Measurements from ENCODE around the gene WDR45B.

The WDR45B gene

DNA sequence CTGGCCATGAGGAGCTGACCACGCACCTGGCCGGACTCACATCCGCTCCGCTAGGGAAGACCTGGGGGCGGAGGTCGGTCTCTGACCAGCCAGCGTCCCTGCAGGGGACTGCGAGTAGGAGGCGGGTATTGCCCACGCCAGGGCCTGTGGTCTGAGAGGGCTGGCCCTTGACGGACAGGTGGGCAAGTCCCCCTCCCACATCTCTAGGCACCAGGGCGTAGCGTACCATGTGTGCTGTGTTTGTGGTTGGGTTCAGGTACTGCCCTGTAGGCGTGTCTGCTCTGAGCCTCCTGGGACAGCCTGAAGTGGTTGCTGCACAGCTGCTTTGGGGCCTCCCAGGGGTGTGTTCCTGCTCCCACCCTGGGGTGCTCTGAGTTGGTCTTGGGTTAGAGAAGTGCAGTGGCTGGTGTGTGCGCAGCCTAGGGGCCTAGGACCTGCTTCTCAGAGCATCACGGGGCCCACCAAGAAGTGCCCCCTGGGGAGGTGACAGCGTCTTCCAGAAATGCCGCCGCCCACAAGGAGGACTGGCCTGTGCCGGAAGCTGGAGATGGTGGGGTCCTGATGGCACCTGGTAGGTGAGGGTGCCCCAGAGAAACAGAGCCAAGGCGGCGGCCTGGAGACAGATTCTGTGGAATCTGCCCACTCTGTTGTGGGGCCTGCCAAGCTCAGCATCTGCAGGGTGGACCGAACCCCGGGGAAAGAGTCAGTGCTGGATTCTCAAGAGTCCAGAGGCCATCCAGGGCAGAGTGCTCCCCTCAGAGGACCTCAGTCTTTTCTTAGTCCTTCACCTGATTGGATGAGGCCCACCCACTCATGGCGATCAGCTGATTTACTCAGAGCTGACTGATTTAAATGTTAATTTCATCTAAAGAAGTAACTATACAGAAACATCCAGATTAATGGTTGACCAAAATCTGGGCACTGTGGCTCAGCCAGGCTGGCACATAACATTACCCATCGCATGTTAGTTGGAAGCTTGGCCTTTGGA, 48.3 kb downstream of the WDR45B start:
- peaks cover 47% of the 10 kb centered on the region for H3K36me3 Mint-ChIP-seq
- H3K4me1 Mint-ChIP-seq: peaks cover 13% of the 10 kb centered on the region

DNA sequence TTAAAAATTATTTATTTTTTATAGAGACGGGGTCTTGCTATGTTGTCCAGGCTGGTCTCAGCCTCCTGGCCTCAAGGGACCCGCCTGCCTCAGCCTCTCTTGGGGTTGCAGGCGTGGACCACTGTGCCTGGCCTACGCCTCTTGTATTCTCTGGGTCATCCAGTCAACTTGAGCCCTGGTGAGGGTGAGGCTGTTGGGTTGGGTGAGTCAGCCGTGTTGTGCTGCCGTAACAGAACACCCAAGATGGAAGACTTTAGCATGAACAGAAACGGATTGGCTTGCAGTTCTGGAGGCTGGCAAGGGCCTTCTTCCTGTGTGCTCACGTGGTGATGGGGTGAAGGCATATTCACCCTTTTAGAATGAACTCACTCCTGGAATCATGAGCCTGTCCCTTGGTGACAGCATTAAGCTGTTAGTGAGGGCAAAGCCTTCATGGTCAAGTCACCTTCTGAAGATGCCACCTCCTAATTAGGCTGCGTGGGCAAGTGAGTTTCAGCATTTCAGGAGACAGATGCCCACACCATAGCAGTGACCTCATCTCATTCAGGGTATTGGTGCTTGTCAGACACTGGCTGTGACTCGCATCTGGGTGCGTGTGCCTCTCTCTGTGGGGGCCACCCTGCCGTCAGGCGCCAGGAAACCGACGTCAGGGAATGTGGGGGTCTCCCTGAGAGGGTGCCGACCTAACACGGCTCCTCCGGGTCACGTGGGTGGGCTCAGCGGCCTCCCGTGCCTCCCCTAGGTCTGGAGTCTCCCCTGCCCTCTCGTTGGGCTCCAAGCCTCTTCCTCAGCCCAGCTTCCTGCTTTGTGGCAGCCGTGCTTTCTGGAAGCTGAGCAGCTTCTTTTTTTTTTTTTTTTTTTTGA, 49.8 kb downstream of the WDR45B start:
- Mint-ChIP-seq H3K4me3 (no peak overlapping the region), H3K9me3 (no peaks in the 10 kb centered on the region), H3K27me3 (no peaks in the 10 kb centered on the region), H3K4me1 (peaks cover 17% of the 10 kb centered on the region), H3K27ac (no peak overlapping the region), H3K36me3 (peaks cover 46% of the 10 kb centered on the region)
- CTCF ChIA-PET: no interaction called here
- DNase-seq: no peak

More for the DNA sequence above, 48.3 kb downstream of the WDR45B start:
- H3K27ac Mint-ChIP-seq: no peak overlapping the region
- H3K27me3 Mint-ChIP-seq: no peaks in the 10 kb centered on the region
- no peak for DNase-seq
- no peaks in the 10 kb centered on the region for H3K9me3 Mint-ChIP-seq
- no peak overlapping the region for H3K4me3 Mint-ChIP-seq
- CTCF ChIA-PET: no interaction called here

DNA sequence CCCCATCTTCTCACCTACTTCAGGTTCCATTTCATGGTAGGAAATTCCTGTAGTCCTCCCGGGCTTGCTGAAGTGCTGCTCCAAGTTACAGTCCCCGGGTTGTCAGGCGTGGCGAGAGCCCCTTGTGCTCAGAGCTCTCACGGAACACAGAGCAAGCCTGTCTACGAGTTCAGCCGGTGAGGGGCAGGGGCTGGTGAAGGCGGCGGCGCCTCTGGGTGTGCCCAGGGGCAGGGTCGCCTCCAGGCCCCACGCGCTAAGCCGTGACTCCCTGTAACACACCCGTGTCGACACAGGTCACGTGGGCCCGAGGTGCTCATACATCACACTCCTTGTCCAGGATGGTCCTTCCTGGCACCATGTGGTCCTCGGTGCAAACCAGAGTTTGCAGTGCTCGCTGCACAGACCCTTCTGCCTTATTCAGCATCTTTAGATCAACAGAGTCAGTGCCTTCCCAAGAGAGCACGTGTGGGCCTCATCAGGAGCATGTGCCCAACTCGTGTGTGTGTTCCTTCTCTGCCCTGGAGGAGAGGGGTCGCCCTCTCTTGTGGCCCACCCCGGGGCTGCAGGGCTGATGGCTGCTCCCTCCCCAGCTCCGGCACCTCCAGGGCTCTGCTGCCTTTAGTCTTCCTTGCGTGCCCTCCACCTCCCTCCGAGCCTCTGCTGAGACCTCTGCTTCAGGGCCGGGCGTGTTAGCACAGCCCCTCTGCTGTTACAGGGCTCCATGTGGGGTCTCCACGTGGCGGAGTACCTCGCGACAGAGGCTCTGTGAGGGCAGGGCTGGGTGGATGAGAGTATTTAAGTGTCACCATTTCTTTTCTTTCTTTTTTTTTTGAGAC, 51.2 kb downstream of the WDR45B start:
- peak overlapping the region; percentile 11 for H3K27ac Mint-ChIP-seq
- H3K27me3 Mint-ChIP-seq: no peaks in the 10 kb centered on the region
- no peaks in the 10 kb centered on the region for H3K9me3 Mint-ChIP-seq
- CTCF ChIA-PET: no interaction called here
- no peak overlapping the region for H3K4me3 Mint-ChIP-seq
- peaks cover 37% of the 10 kb centered on the region for H3K36me3 Mint-ChIP-seq
- DNase-seq: no peak
- peaks cover 28% of the 10 kb centered on the region for H3K4me1 Mint-ChIP-seq

DNA sequence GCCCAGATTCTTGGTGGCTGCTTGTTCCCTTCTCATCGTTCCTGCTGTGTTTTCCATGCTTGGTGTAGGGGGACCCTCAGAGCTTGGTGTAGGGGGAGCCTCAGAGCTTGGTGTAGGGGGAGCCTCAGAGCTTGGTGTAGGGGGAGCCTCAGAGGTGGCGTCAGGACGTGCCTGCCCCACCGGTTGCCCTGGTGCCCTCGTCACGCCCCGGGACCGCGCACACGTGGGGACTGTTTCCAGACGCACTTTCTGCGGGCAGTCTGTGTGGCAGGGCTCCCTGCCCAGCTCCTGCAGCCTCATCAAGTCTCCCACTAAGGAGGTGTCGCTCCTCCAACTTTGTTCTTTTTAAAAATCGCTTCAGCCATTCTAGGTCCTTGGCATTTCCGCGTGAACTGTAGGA, 51.9 kb downstream of the WDR45B start:
- H3K27me3 Mint-ChIP-seq: no peaks in the 10 kb centered on the region

DNA sequence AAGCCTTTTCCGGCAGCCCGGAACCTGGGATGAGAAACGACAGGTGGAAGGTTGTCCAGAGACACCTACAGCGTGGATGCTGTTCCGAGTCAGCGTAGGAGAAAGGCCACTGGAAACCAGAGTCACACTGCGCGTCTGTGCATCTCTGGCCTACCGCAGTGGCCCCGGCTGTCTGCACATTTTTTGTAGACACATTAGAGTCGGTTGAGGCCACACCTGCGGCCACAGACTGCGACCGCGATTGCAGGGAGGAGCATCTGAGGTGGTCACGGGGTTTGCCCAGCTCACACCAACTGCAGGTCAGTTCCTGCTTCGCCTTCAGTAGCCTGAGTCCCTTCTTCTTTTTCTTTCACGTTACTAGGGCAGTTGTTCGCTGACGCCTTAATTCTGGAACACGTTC, 52.4 kb downstream of the WDR45B start:
- DNase-seq: no peak
- Mint-ChIP-seq H3K4me1 (peaks cover 34% of the 10 kb centered on the region), H3K27me3 (no peaks in the 10 kb centered on the region), H3K36me3 (peaks cover 28% of the 10 kb centered on the region), H3K9me3 (no peaks in the 10 kb centered on the region), H3K4me3 (no peak overlapping the region), H3K27ac (no peak overlapping the region)
- CTCF ChIA-PET: no interaction called here

More for the DNA sequence above, 51.9 kb downstream of the WDR45B start:
- Mint-ChIP-seq H3K4me3 (no peak overlapping the region), H3K27ac (no peak overlapping the region), H3K4me1 (peaks cover 34% of the 10 kb centered on the region), H3K36me3 (peaks cover 32% of the 10 kb centered on the region), H3K9me3 (no peaks in the 10 kb centered on the region)
- DNase-seq: no peak
- CTCF ChIA-PET: no interaction called here

DNA sequence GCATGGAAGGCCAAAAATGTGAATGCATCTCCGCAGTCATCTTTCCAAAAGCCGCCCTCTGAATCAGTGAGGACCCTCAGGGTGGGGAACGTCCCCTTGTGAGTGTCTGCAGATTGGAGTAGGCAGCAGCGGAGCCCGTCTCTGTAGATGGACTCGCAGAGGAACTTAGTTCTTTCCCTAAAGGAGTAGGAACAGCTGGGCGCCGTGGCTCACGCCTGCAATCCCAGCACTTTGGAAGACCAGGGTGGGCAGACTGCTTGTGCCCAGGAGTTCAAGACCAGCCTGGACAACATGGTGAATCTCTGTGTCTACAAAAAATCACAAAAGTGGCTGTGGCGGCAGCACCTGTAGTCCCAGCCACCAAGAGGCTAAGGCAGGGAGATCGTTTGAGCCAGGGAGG, 53.7 kb downstream of the WDR45B start:
- Mint-ChIP-seq H3K4me1 (peaks cover 34% of the 10 kb centered on the region), H3K9me3 (no peaks in the 10 kb centered on the region), H3K36me3 (peaks cover 27% of the 10 kb centered on the region), H3K27me3 (no peaks in the 10 kb centered on the region), H3K27ac (peak overlapping the region; percentile 83), H3K4me3 (peak overlapping the region; percentile 44)
- CTCF ChIA-PET: no interaction called here
- DNase-seq: no peak

DNA sequence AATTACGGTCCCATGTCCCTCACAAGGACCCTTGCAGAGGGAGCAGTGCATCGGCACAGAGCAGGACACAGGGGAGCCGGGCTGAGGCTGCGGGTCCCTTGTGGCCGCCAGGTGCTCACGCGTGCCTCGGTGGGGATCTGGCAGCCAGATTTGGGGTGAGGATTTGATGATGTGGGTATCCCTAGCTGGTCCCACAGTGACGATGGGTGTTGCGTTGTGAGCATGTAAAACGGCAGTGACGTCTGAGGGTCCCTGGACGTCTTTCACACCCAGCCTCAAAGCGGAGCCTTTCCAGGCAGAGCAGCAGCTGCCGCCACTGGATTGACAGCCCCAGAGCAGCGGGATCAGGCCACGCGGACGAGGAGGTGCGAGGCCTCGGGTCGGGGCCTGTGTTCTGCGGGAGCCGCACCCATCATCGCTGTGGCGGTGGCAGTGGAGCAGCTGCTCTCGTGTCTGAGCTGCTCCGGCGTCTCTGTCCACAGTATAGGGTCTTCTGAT, 54.6 kb downstream of the WDR45B start:
- peaks cover 24% of the 10 kb centered on the region for H3K36me3 Mint-ChIP-seq

DNA sequence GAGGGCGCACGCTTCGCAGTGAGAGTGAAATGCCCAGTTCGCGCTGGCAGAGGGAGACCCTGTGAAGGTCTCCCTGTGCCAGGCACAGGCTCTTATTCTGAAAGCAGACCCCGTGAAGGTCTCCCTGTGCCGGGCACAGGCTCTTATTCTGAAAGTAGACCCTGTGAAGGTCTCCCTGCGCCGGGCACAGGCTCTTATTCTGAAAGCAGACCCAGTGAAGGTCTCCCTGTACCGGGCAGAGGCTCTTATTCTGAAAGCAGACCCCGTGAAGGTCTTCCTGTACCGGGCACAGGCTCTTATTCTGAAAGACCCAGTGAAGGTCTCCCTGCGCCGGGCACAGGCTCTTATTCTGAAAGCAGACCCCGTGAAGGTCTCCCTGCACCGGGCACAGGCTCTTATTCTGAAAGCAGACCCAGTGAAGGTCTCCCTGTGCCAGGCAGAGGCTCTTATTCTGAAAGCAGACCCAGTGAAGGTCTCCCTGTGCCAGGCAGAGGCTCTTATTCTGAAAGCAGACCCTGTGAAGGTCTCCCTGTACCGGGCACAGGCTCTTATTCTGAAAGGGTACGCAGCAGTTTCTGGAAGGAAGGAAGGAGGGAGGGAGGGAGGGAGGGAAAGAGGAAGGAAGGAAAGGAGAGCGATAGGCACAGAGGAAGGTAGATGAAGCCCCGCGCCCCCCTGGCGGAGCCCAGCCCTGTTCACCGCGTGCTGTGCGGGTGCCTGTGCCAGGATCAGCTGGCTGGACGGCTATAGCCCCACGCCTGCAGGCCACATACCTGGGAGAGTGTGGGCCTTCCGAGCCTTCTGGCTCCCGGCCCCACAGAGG, 55.3 kb downstream of the WDR45B start:
- DNase-seq: peak; percentile 73
- Mint-ChIP-seq H3K36me3 (peaks cover 27% of the 10 kb centered on the region), H3K27me3 (no peaks in the 10 kb centered on the region), H3K9me3 (no peaks in the 10 kb centered on the region), H3K27ac (peak overlapping the region; percentile 92), H3K4me1 (peaks cover 34% of the 10 kb centered on the region), H3K4me3 (peak overlapping the region; percentile 63)
- CTCF ChIA-PET: no interaction called here

More for the DNA sequence above, 54.6 kb downstream of the WDR45B start:
- DNase-seq: no peak
- Mint-ChIP-seq H3K4me1 (peaks cover 34% of the 10 kb centered on the region), H3K4me3 (peak overlapping the region; percentile 63), H3K27me3 (no peaks in the 10 kb centered on the region), H3K27ac (peak overlapping the region; percentile 92), H3K9me3 (no peaks in the 10 kb centered on the region)
- CTCF ChIA-PET: no interaction called here

DNA sequence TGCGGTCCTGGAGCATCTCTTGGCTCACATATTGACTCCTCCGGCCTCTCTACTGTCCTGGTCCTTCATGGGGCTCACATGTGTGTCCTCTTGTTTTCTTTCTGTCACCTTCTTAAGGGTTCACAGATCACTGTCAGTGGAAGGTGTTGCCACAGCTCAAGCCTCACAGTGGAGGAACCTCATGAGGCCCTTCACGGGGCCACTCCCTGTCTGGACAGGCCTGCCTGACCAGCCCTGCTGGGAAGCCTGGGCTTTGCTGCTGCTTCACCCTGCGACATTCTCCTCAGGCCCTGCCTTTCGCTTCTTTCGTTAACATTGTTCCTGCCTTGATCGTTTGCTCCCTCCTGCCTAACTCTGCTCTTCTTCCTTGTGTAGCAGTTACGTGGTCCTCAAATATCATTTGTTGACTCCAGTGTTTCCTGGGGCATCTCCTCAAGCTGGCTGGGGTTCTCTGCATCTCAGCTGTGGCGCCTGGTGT, 55.9 kb downstream of the WDR45B start:
- CTCF ChIA-PET: no interaction called here
- no peak overlapping the region for H3K4me3 Mint-ChIP-seq
- H3K27me3 Mint-ChIP-seq: no peaks in the 10 kb centered on the region

DNA sequence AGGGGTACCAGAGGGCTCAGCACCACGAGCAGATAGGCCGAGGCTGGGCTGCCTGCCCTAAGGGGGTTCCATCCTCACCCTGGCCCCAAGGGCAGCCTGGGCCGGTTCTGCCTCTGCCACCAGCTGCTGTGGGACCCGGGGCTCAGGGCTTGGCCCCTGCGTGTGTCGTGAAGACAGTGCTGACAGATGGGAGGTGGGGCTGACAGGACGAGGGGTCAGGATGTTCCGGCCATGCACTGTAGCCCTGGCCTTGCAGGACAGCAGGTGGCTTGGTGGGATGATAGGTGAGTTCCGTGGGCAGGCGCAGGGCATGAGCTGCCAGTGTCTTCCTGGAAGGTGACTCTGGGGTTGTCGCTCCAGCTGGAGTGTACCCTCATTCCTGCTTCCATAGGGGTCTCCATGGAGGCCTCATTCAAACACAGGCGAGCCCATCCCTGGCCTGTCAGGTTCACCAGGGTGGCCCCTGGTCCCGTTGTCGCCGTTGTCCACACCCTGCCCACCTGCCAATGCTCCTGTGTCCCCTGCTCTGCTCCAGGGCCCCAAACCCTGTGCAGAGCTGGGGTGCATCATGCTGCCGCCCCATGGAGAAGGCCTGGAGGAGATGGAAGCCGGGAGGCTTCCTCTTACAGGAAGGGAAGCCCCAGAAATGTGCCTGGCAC, 57.2 kb downstream of the WDR45B start:
- H3K27ac Mint-ChIP-seq: peak overlapping the region; percentile 92
- CTCF ChIA-PET: no interaction called here
- H3K4me3 Mint-ChIP-seq: no peak overlapping the region
- no peaks in the 10 kb centered on the region for H3K27me3 Mint-ChIP-seq
- H3K4me1 Mint-ChIP-seq: peaks cover 37% of the 10 kb centered on the region
- no peaks in the 10 kb centered on the region for H3K9me3 Mint-ChIP-seq
- DNase-seq: no peak
- H3K36me3 Mint-ChIP-seq: peaks cover 27% of the 10 kb centered on the region

More for the DNA sequence above, 55.9 kb downstream of the WDR45B start:
- peaks cover 26% of the 10 kb centered on the region for H3K36me3 Mint-ChIP-seq
- peak overlapping the region; percentile 92 for H3K27ac Mint-ChIP-seq
- peaks cover 34% of the 10 kb centered on the region for H3K4me1 Mint-ChIP-seq
- no peak for DNase-seq
- H3K9me3 Mint-ChIP-seq: no peaks in the 10 kb centered on the region

DNA sequence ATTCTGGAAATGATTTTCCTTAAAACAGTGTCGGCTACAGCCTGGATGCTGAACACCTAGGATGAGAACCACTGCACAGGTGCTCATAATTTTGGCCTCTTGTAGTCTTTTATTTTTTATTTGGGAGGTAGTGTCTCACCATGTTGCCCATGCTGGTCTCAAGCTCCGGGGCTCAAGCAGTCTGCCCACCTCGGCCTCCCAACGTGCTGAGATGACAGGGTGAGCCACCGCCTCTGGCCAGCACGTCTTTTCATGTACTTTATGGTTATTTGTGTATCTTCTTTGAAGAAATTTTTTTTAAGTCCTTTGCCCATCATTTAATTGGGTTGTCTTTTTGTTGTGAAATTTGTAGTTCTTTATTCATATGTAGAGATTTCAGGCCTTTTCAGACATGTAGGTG, 58.0 kb downstream of the WDR45B start:
- no peak for DNase-seq
- Mint-ChIP-seq H3K9me3 (no peaks in the 10 kb centered on the region), H3K4me3 (no peak overlapping the region), H3K27me3 (no peaks in the 10 kb centered on the region), H3K4me1 (peaks cover 37% of the 10 kb centered on the region), H3K36me3 (peaks cover 33% of the 10 kb centered on the region), H3K27ac (peak overlapping the region; percentile 92)
- CTCF ChIA-PET: no interaction called here

DNA sequence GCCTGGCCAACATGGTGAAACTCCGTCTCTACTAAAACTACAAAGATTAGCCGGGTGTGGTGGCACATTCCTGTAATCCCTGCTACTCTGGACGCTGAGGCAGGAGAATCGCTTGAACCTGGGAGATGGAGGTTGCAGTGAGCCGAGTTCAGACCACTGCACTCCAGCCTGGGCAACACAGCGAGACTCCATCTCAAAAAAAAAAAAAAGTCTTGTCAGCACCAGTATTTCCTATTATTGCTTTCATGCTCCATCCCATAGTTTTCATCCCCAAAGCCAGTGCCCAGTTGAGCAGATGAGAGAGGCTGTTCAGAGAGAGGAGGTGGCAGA, 58.4 kb downstream of the WDR45B start:
- CTCF ChIA-PET: no interaction called here
- H3K4me3 Mint-ChIP-seq: no peak overlapping the region
- H3K36me3 Mint-ChIP-seq: peaks cover 34% of the 10 kb centered on the region
- H3K9me3 Mint-ChIP-seq: no peaks in the 10 kb centered on the region
- no peak overlapping the region for H3K27ac Mint-ChIP-seq
- H3K27me3 Mint-ChIP-seq: no peaks in the 10 kb centered on the region
- no peak for DNase-seq
- peaks cover 34% of the 10 kb centered on the region for H3K4me1 Mint-ChIP-seq
